Measurements from ENCODE around the gene CLNK.

CLNK gene

GRCh38 chr4:10535912-10536311 lies 148.7 kb downstream of the CLNK start:
- H3K9me3 ChIP-seq = no peaks in the 10 kb centered on the region

GRCh38 chr4:10534820-10535219 lies 149.7 kb downstream of the CLNK start:
- DNase-seq = no peak
- Histone ChIP-seq H3K4me1 (peaks cover 0 to 5% (median 0%) of the 10 kb centered on the region in 4 donors), H3K4me3 (no peak overlapping the region), H3K27ac (no peak overlapping the region), H3K9me3 (no peaks in the 10 kb centered on the region), H3K36me3 (no peaks in the 10 kb centered on the region), H3K27me3 (no peaks in the 10 kb centered on the region)
- TF ChIP-seq CTCF (IDR thresholded peaks at IDR 0.05) = no peak
- intact Hi-C loops (cut with DNase I; ENCODE audit: low total_unique reads) = no loop called here

More at GRCh38 chr4:10535912-10536311, 148.7 kb downstream of the CLNK start:
- no peak overlapping the region for H3K4me3 ChIP-seq
- no peak overlapping the region for H3K27ac ChIP-seq
- intact Hi-C loops (cut with DNase I; ENCODE audit: low total_unique reads) = no loop called here
- no peak for DNase-seq
- no peaks in the 10 kb centered on the region for H3K36me3 ChIP-seq
- no peak for TF ChIP-seq CTCF (IDR thresholded peaks at IDR 0.05)
- H3K27me3 ChIP-seq = no peaks in the 10 kb centered on the region
- H3K4me1 ChIP-seq = no peaks in the 10 kb centered on the region

GRCh38 chr4:10532155-10532554 lies 152.4 kb downstream of the CLNK start:
- no peak overlapping the region for H3K27ac ChIP-seq
- peaks cover 0 to 9% (median 0%) of the 10 kb centered on the region in 4 donors for H3K4me1 ChIP-seq
- no peak overlapping the region for H3K4me3 ChIP-seq
- intact Hi-C loops (cut with DNase I; ENCODE audit: low total_unique reads) = no loop called here
- no peak for DNase-seq
- H3K27me3 ChIP-seq = no peaks in the 10 kb centered on the region
- no peak for TF ChIP-seq CTCF (IDR thresholded peaks at IDR 0.05)
- no peaks in the 10 kb centered on the region for H3K9me3 ChIP-seq
- H3K36me3 ChIP-seq = no peaks in the 10 kb centered on the region

- no peaks in the 10 kb centered on the region for H3K36me3 ChIP-seq
- H3K27ac ChIP-seq = no peak overlapping the region
- no peak overlapping the region for H3K4me3 ChIP-seq
- TF ChIP-seq CTCF (IDR thresholded peaks at IDR 0.05) = no peak
- no peak for DNase-seq
- H3K27me3 ChIP-seq = no peaks in the 10 kb centered on the region
- intact Hi-C loops (cut with DNase I; ENCODE audit: low total_unique reads) = no loop called here
- no peaks in the 10 kb centered on the region for H3K9me3 ChIP-seq
- peaks cover 0 to 9% (median 0%) of the 10 kb centered on the region in 4 donors for H3K4me1 ChIP-seq
These were observed 154.3 kb downstream of the CLNK start for GRCh38 chr4:10530137-10530786.

GRCh38 chr4:10529291-10530136 lies 155.1 kb downstream of the CLNK start:
- TF ChIP-seq CTCF (IDR thresholded peaks at IDR 0.05) = no peak
- Histone ChIP-seq H3K4me3 (no peak overlapping the region), H3K27me3 (no peaks in the 10 kb centered on the region), H3K36me3 (no peaks in the 10 kb centered on the region), H3K9me3 (no peaks in the 10 kb centered on the region), H3K4me1 (peaks cover 0 to 9% (median 0%) of the 10 kb centered on the region in 4 donors), H3K27ac (no peak overlapping the region)
- intact Hi-C loops (cut with DNase I; ENCODE audit: low total_unique reads) = no loop called here
- no peak for DNase-seq

All from tibial artery (tissue), 4 donors.